ENCODE data around the gene ABCB6. TPM values are rescaled to one million over a fixed set of nuclear protein-coding genes. Genes with fewer than 3 reads are reported as not detected.

The ABCB6 gene
- total and polyA plus RNA-seq, 10 of the 15 experiments (the other 5 are each of a cell fraction or from before 2014, with no cell fraction given) = 2.3 to 22.1 (median 13.8) TPM

DNA sequence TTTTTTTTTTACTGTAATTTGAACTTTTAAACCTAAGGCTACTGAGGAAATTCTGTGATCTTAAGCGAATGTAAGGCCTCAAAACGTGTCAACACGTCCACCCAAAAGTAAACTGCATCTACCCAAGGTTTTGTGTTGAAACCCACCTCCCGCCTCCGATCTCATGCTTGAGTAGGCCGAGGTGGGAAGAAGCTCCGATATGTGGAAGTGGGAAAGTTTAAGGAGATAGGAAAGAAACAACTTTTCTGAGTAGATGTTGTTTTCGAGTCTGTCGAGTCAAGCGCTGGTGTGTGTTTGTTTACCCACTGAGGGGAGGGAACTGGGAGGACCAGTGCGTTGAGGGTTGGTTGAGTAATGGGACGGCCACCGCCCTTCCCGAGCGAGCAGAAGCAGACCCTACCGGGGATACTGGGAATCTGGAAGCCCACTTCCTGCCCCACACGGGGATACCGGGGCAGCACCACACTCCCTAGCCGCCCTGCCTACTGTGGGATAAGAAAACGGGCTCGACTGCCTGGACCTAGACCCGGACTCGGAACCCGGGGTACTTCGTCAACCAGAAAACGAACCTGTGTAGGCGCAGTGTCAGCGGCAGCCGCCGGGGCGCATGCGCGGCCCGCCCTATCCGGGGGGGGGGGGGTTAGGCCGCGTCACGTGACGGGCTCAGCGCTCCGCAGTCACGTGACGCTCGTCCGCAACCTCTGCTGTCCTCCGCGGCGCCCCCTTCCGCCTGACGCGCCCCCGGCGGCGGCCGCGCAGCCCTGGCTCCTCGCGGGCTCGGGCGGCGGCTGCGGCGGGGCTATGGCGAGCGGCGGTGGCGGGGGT lies 41.0 kb downstream of the ABCB6 start, which contains the start of gene RETREG2 (continued):
- 0 out of 2 replicates have a peak, but pooled peaks have one; percentile 55 for TF ChIP-seq RELB (IDR thresholded peaks at IDR 0.05; ENCODE audit: low read depth)
- peak; percentile 70; the same call in 1 of the 2 replicates for TF ChIP-seq CHD1 (IDR thresholded peaks at IDR 0.05; ENCODE audit: low read depth, low read length)
- no peak for TF ChIP-seq CBX5 (IDR thresholded peaks at IDR 0.05; ENCODE audit: low read depth)
- peak; percentile 89; the same call in 1 of the 2 replicates for TF ChIP-seq ZNF207 (IDR thresholded peaks at IDR 0.05; ENCODE audit: borderline replicate concordance)
- TF ChIP-seq HCFC1 (IDR thresholded peaks at IDR 0.05; ENCODE audit: low read length) = peak; percentile 57
- TF ChIP-seq NFIC (IDR thresholded peaks at IDR 0.05; ENCODE audit: low read depth, low read length) = no peak
- TF ChIP-seq SUPT20H (IDR thresholded peaks at IDR 0.05; ENCODE audit: borderline replicate concordance, control insufficient read depth, low read depth, low read length) = no peak
- TF ChIP-seq EED (IDR thresholded peaks at IDR 0.05; ENCODE audit: low read depth) = peak; percentile 62
- peak; percentile 53; the same call in 1 of the 2 replicates for TF ChIP-seq YY1 (IDR thresholded peaks at IDR 0.05; ENCODE audit: low read depth, low read length)
- TF ChIP-seq ELK1 (IDR thresholded peaks at IDR 0.05; ENCODE audit: low read depth, low read length) = no peak
- TF ChIP-seq NR2C1 (IDR thresholded peaks at IDR 0.05) = no peak
- peak; percentile 59; the same call in 1 of the 2 replicates for TF ChIP-seq MTA3 (IDR thresholded peaks at IDR 0.05; ENCODE audit: borderline replicate concordance, low read length)
- TF ChIP-seq TBL1XR1 (IDR thresholded peaks at IDR 0.05; ENCODE audit: low read depth, low read length) = no peak
- TF ChIP-seq, protein P1, sequence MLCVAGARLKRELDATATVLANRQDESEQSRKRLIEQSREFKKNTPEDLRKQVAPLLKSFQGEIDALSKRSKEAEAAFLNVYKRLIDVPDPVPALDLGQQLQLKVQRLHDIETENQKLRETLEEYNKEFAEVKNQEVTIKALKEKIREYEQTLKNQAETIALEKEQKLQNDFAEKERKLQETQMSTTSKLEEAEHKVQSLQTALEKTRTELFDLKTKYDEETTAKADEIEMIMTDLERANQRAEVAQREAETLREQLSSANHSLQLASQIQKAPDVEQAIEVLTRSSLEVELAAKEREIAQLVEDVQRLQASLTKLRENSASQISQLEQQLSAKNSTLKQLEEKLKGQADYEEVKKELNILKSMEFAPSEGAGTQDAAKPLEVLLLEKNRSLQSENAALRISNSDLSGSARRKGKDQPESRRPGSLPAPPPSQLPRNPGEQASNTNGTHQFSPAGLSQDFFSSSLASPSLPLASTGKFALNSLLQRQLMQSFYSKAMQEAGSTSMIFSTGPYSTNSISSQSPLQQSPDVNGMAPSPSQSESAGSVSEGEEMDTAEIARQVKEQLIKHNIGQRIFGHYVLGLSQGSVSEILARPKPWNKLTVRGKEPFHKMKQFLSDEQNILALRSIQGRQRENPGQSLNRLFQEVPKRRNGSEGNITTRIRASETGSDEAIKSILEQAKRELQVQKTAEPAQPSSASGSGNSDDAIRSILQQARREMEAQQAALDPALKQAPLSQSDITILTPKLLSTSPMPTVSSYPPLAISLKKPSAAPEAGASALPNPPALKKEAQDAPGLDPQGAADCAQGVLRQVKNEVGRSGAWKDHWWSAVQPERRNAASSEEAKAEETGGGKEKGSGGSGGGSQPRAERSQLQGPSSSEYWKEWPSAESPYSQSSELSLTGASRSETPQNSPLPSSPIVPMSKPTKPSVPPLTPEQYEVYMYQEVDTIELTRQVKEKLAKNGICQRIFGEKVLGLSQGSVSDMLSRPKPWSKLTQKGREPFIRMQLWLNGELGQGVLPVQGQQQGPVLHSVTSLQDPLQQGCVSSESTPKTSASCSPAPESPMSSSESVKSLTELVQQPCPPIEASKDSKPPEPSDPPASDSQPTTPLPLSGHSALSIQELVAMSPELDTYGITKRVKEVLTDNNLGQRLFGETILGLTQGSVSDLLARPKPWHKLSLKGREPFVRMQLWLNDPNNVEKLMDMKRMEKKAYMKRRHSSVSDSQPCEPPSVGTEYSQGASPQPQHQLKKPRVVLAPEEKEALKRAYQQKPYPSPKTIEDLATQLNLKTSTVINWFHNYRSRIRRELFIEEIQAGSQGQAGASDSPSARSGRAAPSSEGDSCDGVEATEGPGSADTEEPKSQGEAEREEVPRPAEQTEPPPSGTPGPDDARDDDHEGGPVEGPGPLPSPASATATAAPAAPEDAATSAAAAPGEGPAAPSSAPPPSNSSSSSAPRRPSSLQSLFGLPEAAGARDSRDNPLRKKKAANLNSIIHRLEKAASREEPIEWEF (IDR thresholded peaks at IDR 0.05; ENCODE audit: insufficient replicate concordance, low read depth, low read length) = no peak
- TF ChIP-seq, protein P2, sequence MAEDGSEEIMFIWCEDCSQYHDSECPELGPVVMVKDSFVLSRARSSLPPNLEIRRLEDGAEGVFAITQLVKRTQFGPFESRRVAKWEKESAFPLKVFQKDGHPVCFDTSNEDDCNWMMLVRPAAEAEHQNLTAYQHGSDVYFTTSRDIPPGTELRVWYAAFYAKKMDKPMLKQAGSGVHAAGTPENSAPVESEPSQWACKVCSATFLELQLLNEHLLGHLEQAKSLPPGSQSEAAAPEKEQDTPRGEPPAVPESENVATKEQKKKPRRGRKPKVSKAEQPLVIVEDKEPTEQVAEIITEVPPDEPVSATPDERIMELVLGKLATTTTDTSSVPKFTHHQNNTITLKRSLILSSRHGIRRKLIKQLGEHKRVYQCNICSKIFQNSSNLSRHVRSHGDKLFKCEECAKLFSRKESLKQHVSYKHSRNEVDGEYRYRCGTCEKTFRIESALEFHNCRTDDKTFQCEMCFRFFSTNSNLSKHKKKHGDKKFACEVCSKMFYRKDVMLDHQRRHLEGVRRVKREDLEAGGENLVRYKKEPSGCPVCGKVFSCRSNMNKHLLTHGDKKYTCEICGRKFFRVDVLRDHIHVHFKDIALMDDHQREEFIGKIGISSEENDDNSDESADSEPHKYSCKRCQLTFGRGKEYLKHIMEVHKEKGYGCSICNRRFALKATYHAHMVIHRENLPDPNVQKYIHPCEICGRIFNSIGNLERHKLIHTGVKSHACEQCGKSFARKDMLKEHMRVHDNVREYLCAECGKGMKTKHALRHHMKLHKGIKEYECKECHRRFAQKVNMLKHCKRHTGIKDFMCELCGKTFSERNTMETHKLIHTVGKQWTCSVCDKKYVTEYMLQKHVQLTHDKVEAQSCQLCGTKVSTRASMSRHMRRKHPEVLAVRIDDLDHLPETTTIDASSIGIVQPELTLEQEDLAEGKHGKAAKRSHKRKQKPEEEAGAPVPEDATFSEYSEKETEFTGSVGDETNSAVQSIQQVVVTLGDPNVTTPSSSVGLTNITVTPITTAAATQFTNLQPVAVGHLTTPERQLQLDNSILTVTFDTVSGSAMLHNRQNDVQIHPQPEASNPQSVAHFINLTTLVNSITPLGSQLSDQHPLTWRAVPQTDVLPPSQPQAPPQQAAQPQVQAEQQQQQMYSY (CRISPR knock-in tag; IDR thresholded peaks at IDR 0.05) = peak; percentile 92; the same call in 1 of the 2 replicates
- TF ChIP-seq BMI1 (IDR thresholded peaks at IDR 0.05; ENCODE audit: borderline replicate concordance) = no peak
- peak; percentile 72 for TF ChIP-seq GATAD2B (conservative IDR thresholded peaks at IDR 0.05; ENCODE audit: low read depth)

Measured in GM12878 (cell line).